ENCODE results near the gene KRTAP29-1. TPM values are rescaled to one million over a fixed set of nuclear protein-coding genes. Genes with fewer than 3 reads are reported as not detected.

KRTAP29-1 gene
- total RNA-seq, 2 experiments from 2014 or later, result not detected

DNA sequence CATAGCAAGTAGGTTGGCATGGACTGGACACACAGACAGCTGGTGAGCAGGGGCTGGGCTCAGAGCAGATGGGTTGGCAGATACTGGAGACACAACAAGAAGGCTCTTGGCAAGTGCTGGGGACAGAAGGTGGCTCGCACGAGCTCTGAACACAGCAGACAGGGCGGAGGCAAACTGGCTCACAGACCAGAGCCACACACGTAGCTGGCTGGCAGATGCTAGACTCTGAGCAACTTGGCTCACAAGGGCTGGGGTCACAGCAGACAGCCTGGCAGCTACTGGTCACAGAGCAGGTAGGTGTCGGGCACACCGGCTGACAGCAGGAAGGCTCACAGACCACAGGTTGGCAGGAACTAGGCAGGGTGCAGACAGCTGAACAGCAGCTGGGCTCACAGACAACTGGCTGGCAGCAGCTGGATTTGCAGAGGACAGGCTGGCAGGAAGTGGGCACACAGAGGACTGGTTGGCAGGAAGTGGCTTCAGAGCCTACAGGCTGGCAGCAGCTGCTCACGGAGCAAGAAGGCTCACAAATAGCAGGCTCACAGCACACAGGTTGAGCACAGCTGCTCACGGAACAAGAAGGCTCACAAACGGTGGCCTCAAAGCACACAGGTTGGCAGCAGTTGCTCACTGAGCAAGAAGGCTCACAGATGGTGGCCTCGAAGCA is 5.7 kb upstream of the KRTAP29-1 start:
- H3K9me3 Mint-ChIP-seq, result no peaks in the 10 kb centered on the region
- H3K27me3 Mint-ChIP-seq (ENCODE audit: low read depth), result no peaks in the 10 kb centered on the region
- H3K27ac Mint-ChIP-seq, result peak overlapping the region; percentile 10
- CTCF ChIA-PET, result interaction anchor here (1.1 to 3.0 kb wide), 3 partner anchors 12 to 241 kb away, joined by 4 to 14 read pairs (median 4); no protein-coding TSS in a partner anchor
- no peaks in the 10 kb centered on the region for H3K36me3 Mint-ChIP-seq (ENCODE audit: low read depth)
- intact Hi-C loops (cut with micrococcal nuclease), result loop anchor here (2.0 kb wide), 1 partner anchor 32 kb away; no protein-coding TSS in a partner anchor
- peaks cover 47% of the 10 kb centered on the region for H3K4me1 Mint-ChIP-seq (ENCODE audit: low read depth)
- H3K4me3 Mint-ChIP-seq, result peak overlapping the region; percentile 52
- DNase-seq, result peak; percentile 76

DNA sequence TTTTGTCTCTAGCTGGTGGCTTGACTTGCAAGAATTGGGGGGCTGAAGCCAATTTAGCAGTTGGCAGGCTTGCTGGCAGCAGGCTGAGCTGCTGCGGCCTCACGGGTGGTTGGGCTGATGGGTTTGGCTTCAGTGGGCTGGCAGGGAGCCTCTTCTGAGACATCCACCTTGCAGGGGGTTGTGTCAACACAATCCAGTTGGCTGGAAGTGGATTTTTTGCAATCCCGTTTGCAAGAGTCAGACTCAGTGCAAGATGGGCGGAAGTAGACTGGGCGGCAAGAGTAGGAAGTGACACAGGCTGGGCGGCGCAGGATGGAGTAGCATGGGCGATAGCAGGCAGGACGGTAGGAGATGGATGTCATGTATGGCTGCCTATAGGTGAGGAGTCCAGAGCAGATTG is 5.0 kb upstream of the KRTAP29-1 start:
- CTCF ChIA-PET, result interaction anchor here (1.1 to 3.0 kb wide), 2 partner anchors 13 to 15 kb away, joined by 4 to 14 read pairs; no protein-coding TSS in a partner anchor
- Mint-ChIP-seq H3K4me3 (no peak overlapping the region), H3K27ac (peak overlapping the region; percentile 1), H3K4me1 (ENCODE audit: low read depth) (peaks cover 47% of the 10 kb centered on the region), H3K9me3 (no peaks in the 10 kb centered on the region), H3K36me3 (ENCODE audit: low read depth) (no peaks in the 10 kb centered on the region), H3K27me3 (ENCODE audit: low read depth) (no peaks in the 10 kb centered on the region)
- intact Hi-C loops (cut with micrococcal nuclease), result loop anchor here (2.0 kb wide), 1 partner anchor 33 kb away; no protein-coding TSS in a partner anchor
- no peak for DNase-seq

- intact Hi-C loops (cut with micrococcal nuclease), result no loop called here
- DNase-seq, result no peak
- Mint-ChIP-seq H3K27me3 (ENCODE audit: low read depth) (no peaks in the 10 kb centered on the region), H3K9me3 (peaks cover 7% of the 10 kb centered on the region), H3K27ac (no peak overlapping the region), H3K36me3 (ENCODE audit: low read depth) (no peaks in the 10 kb centered on the region), H3K4me1 (ENCODE audit: low read depth) (peaks cover 36% of the 10 kb centered on the region), H3K4me3 (no peak overlapping the region)
- CTCF ChIA-PET, result interaction anchor here (3.4 kb wide), 1 partner anchor 18 kb away, joined by 8 read pairs; no protein-coding TSS in a partner anchor
Observed at GRCh38 chr17:41304091-41304490, 1.4 kb upstream of the KRTAP29-1 start.

DNA sequence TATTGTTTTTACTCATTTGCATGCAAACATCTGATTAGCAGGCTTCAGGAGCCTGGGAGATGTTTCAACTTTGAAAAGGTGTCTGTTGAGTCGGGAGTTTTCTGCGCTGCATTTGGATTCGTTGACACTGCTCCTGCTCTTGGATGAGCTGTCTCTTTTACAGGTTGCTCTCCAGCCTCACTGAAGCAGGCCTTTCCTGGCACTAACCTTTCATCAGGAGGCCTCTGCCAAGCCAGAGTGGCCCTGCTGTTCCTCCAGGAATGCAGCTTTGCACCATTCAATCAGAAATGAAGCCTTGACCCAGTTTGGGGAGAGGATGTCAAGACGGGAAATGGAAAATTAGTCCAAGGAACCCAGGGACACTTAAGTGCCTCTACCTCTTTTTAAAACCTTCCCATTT is 330 bp upstream of the KRTAP29-1 start:
- no peak for DNase-seq
- H3K4me3 Mint-ChIP-seq, result no peak overlapping the region
- CTCF ChIA-PET, result interaction anchor here (1.0 to 3.4 kb wide), 2 partner anchors 11 to 19 kb away, joined by 3 to 8 read pairs; no protein-coding TSS in a partner anchor
- intact Hi-C loops (cut with micrococcal nuclease), result no loop called here
- peaks cover 7% of the 10 kb centered on the region for H3K9me3 Mint-ChIP-seq
- H3K27me3 Mint-ChIP-seq (ENCODE audit: low read depth), result no peaks in the 10 kb centered on the region
- H3K4me1 Mint-ChIP-seq (ENCODE audit: low read depth), result peaks cover 25% of the 10 kb centered on the region
- no peak overlapping the region for H3K27ac Mint-ChIP-seq
- no peaks in the 10 kb centered on the region for H3K36me3 Mint-ChIP-seq (ENCODE audit: low read depth)

DNA sequence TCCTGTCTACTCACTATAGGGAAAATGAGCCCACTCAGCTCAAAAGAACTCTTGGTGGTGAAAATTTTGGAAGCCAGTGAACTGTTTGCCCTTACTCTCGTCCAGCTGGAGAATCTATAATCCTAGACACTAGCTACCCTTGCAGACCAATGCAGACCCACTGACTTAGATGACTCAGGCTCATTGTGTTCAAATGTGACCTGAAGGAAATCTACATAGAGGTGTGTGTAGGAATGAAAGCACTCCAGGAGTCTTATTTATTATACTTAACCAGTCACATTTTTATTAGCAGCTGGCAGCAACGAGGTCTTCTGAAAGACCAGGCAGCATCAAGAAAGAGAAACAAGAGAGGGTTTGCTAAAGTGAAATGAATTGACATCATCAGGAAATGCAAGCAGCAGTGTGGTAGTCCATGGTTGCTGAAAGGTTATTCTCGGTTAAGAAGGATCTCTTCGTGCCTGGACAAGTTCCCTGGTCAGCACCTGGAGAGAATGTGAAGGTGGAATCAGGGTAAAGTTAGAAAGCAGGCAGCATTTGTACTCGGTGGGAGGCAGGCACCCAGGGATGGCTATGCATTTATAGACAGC is 1.4 kb downstream of the KRTAP29-1 start:
- Mint-ChIP-seq H3K27ac (no peak overlapping the region), H3K27me3 (ENCODE audit: low read depth) (no peaks in the 10 kb centered on the region), H3K36me3 (ENCODE audit: low read depth) (no peaks in the 10 kb centered on the region), H3K4me3 (no peak overlapping the region), H3K9me3 (peaks cover 7% of the 10 kb centered on the region), H3K4me1 (ENCODE audit: low read depth) (peaks cover 10% of the 10 kb centered on the region)
- CTCF ChIA-PET, result interaction anchor here (3.4 kb wide), 1 partner anchor 21 kb away, joined by 8 read pairs; no protein-coding TSS in a partner anchor
- intact Hi-C loops (cut with micrococcal nuclease), result no loop called here
- no peak for DNase-seq

DNA sequence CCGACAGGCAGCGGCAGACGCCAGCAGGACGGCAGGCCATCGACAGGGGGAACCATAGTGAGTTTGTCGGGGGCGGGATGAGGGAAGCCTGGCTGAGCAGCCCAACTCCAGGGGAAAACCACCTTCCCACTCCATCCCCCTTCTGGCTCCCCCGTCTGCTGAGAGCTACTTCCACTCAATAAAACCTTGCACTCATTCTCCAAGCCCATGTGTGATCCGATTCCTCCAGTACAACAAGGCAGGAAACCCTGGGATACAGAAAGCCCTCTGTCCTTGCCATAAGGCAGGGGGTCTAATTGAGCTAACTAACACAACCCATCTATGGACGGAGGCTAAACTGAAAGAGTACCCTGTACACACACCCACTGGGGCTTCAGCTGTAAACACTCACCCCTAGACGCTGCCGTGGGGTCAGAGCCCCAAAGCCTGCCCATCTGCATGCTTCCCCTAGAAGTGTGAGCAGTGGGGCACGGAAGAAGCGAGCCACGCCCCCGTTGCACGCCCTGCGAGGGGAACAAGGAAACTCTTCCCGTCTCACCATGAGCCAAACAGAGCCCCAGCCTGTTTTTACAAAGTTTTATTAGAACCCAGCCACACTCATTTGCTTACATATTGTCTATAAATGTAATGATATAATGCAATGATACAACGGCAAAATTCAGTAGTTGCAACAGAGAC is 4.1 kb downstream of the KRTAP29-1 start:
- no peaks in the 10 kb centered on the region for H3K27me3 Mint-ChIP-seq (ENCODE audit: low read depth)
- no peak overlapping the region for H3K4me3 Mint-ChIP-seq
- no peak overlapping the region for H3K27ac Mint-ChIP-seq
- no peaks in the 10 kb centered on the region for H3K36me3 Mint-ChIP-seq (ENCODE audit: low read depth)
- intact Hi-C loops (cut with micrococcal nuclease), result no loop called here
- peaks cover 7% of the 10 kb centered on the region for H3K9me3 Mint-ChIP-seq
- peaks cover 10% of the 10 kb centered on the region for H3K4me1 Mint-ChIP-seq (ENCODE audit: low read depth)
- no peak for DNase-seq
- CTCF ChIA-PET, result no interaction called here

GRCh38 chr17:41296846-41297245 is 5.8 kb downstream of the KRTAP29-1 start:
- peaks cover 7% of the 10 kb centered on the region for H3K9me3 Mint-ChIP-seq
- no peaks in the 10 kb centered on the region for H3K36me3 Mint-ChIP-seq (ENCODE audit: low read depth)
- H3K4me1 Mint-ChIP-seq (ENCODE audit: low read depth), result peaks cover 7% of the 10 kb centered on the region
- DNase-seq, result no peak
- intact Hi-C loops (cut with micrococcal nuclease), result no loop called here
- no peak overlapping the region for H3K27ac Mint-ChIP-seq
- H3K27me3 Mint-ChIP-seq (ENCODE audit: low read depth), result no peaks in the 10 kb centered on the region
- CTCF ChIA-PET, result no interaction called here
- no peak overlapping the region for H3K4me3 Mint-ChIP-seq

DNA sequence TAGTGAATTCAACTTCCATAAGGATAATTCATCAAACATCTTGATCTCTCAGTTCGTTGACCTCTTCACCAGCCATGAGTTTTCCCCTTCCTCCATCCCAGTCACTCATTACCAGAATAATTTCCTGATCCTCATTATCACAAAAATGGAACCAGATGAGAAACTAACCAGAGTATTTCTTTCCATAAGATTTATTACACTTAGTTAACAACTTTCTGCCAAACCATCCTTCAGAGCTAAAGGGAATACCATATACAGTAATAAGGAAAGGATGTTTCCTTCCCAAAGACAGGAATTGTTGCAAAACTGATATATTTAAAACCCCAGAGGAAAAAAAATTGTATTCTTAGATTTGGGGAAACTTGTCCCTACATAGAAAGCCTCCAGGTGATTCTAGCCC is 8.6 kb downstream of the KRTAP29-1 start:
- intact Hi-C loops (cut with micrococcal nuclease), result no loop called here
- Mint-ChIP-seq H3K4me1 (ENCODE audit: low read depth) (no peaks in the 10 kb centered on the region), H3K9me3 (no peaks in the 10 kb centered on the region), H3K4me3 (no peak overlapping the region), H3K27ac (no peak overlapping the region), H3K36me3 (ENCODE audit: low read depth) (no peaks in the 10 kb centered on the region), H3K27me3 (ENCODE audit: low read depth) (no peaks in the 10 kb centered on the region)
- no peak for DNase-seq
- CTCF ChIA-PET, result no interaction called here

GRCh38 chr17:41287050-41287449 is 15.6 kb downstream of the KRTAP29-1 start:
- Mint-ChIP-seq H3K4me1 (ENCODE audit: low read depth) (peaks cover 17% of the 10 kb centered on the region), H3K27me3 (ENCODE audit: low read depth) (no peaks in the 10 kb centered on the region), H3K9me3 (no peaks in the 10 kb centered on the region), H3K27ac (no peak overlapping the region), H3K4me3 (no peak overlapping the region), H3K36me3 (ENCODE audit: low read depth) (no peaks in the 10 kb centered on the region)
- intact Hi-C loops (cut with micrococcal nuclease), result no loop called here
- CTCF ChIA-PET, result no interaction called here
- DNase-seq, result no peak

GRCh38 chr17:41284546-41284945 is 18.1 kb downstream of the KRTAP29-1 start:
- CTCF ChIA-PET, result no interaction called here
- Mint-ChIP-seq H3K4me1 (ENCODE audit: low read depth) (peaks cover 17% of the 10 kb centered on the region), H3K36me3 (ENCODE audit: low read depth) (no peaks in the 10 kb centered on the region), H3K27ac (no peak overlapping the region), H3K27me3 (ENCODE audit: low read depth) (no peaks in the 10 kb centered on the region), H3K9me3 (no peaks in the 10 kb centered on the region), H3K4me3 (no peak overlapping the region)
- intact Hi-C loops (cut with micrococcal nuclease), result no loop called here
- no peak for DNase-seq

GRCh38 chr17:41284043-41284442 is 18.6 kb downstream of the KRTAP29-1 start:
- H3K4me1 Mint-ChIP-seq (ENCODE audit: low read depth), result peaks cover 17% of the 10 kb centered on the region
- intact Hi-C loops (cut with micrococcal nuclease), result no loop called here
- CTCF ChIA-PET, result no interaction called here
- no peak overlapping the region for H3K4me3 Mint-ChIP-seq
- H3K27ac Mint-ChIP-seq, result no peak overlapping the region
- no peaks in the 10 kb centered on the region for H3K9me3 Mint-ChIP-seq
- no peaks in the 10 kb centered on the region for H3K27me3 Mint-ChIP-seq (ENCODE audit: low read depth)
- DNase-seq, result no peak
- no peaks in the 10 kb centered on the region for H3K36me3 Mint-ChIP-seq (ENCODE audit: low read depth)

DNA sequence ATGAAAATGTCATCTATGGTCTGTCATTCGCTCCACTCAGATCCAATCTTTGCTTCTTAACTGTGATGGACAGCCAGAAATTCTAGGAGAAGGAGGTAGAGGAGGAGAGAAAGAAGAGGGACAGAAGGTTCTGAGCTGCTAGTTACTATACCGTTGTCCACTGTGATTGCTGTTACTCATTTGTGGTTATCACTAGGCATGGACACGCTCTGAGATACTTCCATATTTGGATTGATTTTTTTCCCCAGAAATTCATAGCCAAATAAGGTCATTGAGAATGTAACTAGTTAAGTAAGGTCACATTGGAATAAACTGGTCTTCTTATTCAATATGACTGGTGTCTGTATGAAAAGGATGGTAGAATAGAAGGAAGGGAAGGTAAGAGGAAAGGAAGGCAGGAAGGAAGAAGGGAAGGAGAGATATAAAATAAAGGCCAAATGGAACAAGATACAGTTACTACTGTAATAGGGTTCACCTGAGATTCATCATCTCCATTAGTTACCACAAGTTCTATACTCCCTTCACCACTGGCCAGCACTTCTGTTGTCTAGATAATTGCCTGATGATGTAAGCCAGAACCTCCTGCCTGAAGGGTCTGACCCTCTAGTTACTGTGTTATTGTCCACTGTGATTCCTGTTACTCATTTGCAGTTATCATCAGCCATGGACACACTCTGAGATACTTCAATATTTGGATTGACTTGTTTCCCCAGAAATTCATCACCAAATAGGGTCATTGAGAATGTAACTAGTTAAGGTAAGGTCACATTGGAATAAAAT is 24.3 kb downstream of the KRTAP29-1 start:
- H3K36me3 Mint-ChIP-seq (ENCODE audit: low read depth), result no peaks in the 10 kb centered on the region
- H3K4me1 Mint-ChIP-seq (ENCODE audit: low read depth), result peaks cover 3% of the 10 kb centered on the region
- no peaks in the 10 kb centered on the region for H3K27me3 Mint-ChIP-seq (ENCODE audit: low read depth)
- no peaks in the 10 kb centered on the region for H3K9me3 Mint-ChIP-seq
- CTCF ChIA-PET, result no interaction called here
- no peak overlapping the region for H3K4me3 Mint-ChIP-seq
- no peak for DNase-seq
- intact Hi-C loops (cut with micrococcal nuclease), result no loop called here
- H3K27ac Mint-ChIP-seq, result no peak overlapping the region

All from activated naive CD4-positive, alpha-beta T cell treated with anti-CD3 and anti-CD28 coated beads for 36 hours (primary cell).